RWPE2 (cell line): ENCODE results near the gene CD79A.

Source experiments
- ATAC-seq: fragments of 200-7000 bp; cut with Tn5 transposase; 3 replicates; pipeline ENCODE4 v1.9.1; 2021; ENCODE audit warnings: low read depth
- DNase-seq: peaks from one replicate; pipeline ENCODE4 v3.0.0-alpha.2; 2020; ENCODE audit warnings: low spot score
- H3K27ac ChIP-seq: fragments of 450-650 bp; 2 replicates; pipeline ENCODE4 v1.5.1; 2017; ENCODE audit warnings: mild to moderate bottlenecking; ENCODE audit not compliant: poor library complexity, severe bottlenecking
- H3K27me3 ChIP-seq: fragments of 250-450 bp; sonication (Bioruptor Pico); 2 replicates; pipeline ENCODE4 v1.5.1; 2021; ENCODE audit warnings: mild to moderate bottlenecking, moderate library complexity; ENCODE audit not compliant: insufficient read depth, poor library complexity, severe bottlenecking
- H3K36me3 ChIP-seq: fragments of 250-450 bp; sonication (Bioruptor Pico); 2 replicates; pipeline ENCODE4 v1.5.1; 2020; ENCODE audit warnings: low read depth, mild to moderate bottlenecking, moderate library complexity
- H3K4me1 ChIP-seq: fragments of 250-450 bp; sonication (Bioruptor Pico); 2 replicates; pipeline ENCODE4 v1.5.1; 2021; ENCODE audit warnings: mild to moderate bottlenecking, moderate library complexity; ENCODE audit not compliant: insufficient read depth, poor library complexity, severe bottlenecking
- H3K4me3 ChIP-seq: fragments of 250-450 bp; sonication (Bioruptor Pico); 2 replicates; pipeline ENCODE4 v1.5.1; 2021; ENCODE audit warnings: mild to moderate bottlenecking, moderate library complexity; ENCODE audit not compliant: severe bottlenecking
- H3K9me3 ChIP-seq: fragments of 250-450 bp; sonication (Bioruptor Pico); 2 replicates; pipeline ENCODE4 v1.5.1; 2021; ENCODE audit warnings: mild to moderate bottlenecking, moderate library complexity; ENCODE audit not compliant: severe bottlenecking
- TF ChIP-seq, protein P1 (sequence below): fragments of 450-650 bp; IDR thresholded peaks from one replicate; pipeline ENCODE4 v1.5.1; 2017; ENCODE audit warnings: mild to moderate bottlenecking, moderate library complexity; ENCODE audit not compliant: poor library complexity, severe bottlenecking

The CD79A gene

GRCh38 chr19:41879080-41879479 is 2.0 kb downstream of the CD79A start:
- no peaks in the 10 kb centered on the region for H3K9me3 ChIP-seq
- DNase-seq = no peak
- H3K4me3 ChIP-seq = no peak overlapping the region
- TF ChIP-seq, protein P1, sequence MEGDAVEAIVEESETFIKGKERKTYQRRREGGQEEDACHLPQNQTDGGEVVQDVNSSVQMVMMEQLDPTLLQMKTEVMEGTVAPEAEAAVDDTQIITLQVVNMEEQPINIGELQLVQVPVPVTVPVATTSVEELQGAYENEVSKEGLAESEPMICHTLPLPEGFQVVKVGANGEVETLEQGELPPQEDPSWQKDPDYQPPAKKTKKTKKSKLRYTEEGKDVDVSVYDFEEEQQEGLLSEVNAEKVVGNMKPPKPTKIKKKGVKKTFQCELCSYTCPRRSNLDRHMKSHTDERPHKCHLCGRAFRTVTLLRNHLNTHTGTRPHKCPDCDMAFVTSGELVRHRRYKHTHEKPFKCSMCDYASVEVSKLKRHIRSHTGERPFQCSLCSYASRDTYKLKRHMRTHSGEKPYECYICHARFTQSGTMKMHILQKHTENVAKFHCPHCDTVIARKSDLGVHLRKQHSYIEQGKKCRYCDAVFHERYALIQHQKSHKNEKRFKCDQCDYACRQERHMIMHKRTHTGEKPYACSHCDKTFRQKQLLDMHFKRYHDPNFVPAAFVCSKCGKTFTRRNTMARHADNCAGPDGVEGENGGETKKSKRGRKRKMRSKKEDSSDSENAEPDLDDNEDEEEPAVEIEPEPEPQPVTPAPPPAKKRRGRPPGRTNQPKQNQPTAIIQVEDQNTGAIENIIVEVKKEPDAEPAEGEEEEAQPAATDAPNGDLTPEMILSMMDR = no peak
- H3K36me3 ChIP-seq = no peaks in the 10 kb centered on the region
- H3K4me1 ChIP-seq = no peaks in the 10 kb centered on the region
- no peak overlapping the region for H3K27ac ChIP-seq
- no peak for ATAC-seq
- no peaks in the 10 kb centered on the region for H3K27me3 ChIP-seq

GRCh38 chr19:41879670-41880328 is 2.7 kb downstream of the CD79A start:
- H3K27ac ChIP-seq = no peak overlapping the region
- no peak overlapping the region for H3K4me3 ChIP-seq
- TF ChIP-seq, protein P1 = no peak
- ATAC-seq (no peak), DNase-seq (no peak)
- no peaks in the 10 kb centered on the region for H3K27me3 ChIP-seq
- H3K9me3 ChIP-seq = no peaks in the 10 kb centered on the region
- H3K36me3 ChIP-seq = no peaks in the 10 kb centered on the region
- H3K4me1 ChIP-seq = peaks cover 1% of the 10 kb centered on the region

- no peaks in the 10 kb centered on the region for H3K36me3 ChIP-seq
- ATAC-seq = no peak
- H3K9me3 ChIP-seq = no peaks in the 10 kb centered on the region
- DNase-seq = no peak
- TF ChIP-seq, protein P1 = no peak
- no peaks in the 10 kb centered on the region for H3K27me3 ChIP-seq
- H3K4me1 ChIP-seq = peaks cover 5% of the 10 kb centered on the region
- H3K27ac ChIP-seq = no peak overlapping the region
- H3K4me3 ChIP-seq = no peak overlapping the region
Measured at GRCh38 chr19:41880329-41880708, 3.2 kb downstream of the CD79A start.

DNA sequence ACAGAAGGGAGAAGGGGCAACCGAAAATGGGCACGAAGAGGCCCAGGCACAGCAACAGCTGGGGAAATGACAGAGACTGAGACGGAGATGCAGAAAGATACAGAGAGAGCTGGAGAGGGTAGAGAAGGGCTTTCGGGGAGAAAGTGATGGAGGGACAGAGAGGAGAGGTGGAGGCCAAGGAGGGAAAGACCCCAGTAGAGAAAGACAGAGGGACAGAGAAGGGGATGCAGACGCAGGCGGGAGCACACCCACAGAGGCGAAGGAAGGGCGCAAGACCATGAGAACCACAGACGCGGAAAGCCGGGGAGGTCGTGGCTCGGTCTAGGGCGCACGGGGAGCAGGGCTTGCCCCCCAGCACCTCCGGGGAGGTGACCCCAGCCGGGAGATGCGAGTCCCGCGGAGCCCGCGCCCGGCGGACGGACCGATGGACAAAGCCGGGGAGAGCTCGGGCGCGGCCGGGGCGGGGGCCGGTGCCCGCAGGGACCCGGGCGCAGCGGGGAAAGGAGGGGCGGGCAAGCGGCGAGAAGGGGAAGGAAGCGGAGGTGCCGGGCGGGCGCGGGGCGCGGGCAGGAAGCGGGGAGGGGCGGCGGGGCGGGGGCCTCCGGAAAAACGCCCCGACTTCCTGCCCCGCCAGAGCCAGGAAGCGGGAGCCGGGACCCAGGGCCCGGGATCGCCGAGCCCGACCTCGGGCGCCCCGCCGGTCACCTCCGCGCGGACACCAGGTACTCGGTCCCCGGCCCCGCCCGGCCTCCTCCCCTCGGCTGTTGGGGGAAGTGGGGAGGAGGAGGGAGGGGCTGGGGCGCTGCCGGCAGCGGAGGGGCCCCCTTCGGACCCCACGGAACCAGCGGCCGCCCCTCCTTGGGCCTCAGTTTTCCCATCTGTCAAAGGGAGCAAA is 5.7 kb downstream of the CD79A start, which contains the start of gene ARHGEF1:
Gene ARHGEF1, plus strand, starts transcription at position 617 of the 895 bp plus-strand sequence. CDS start 4,899 bp downstream, outside the sequence.
- H3K9me3 ChIP-seq = no peaks in the 10 kb centered on the region
- peak within 1 kb of the TSS; percentile 76 for H3K27ac ChIP-seq
- 0 out of 3 replicates have a peak, but pooled peaks have one; percentile 1 for ATAC-seq
- H3K27me3 ChIP-seq = no peaks in the 10 kb centered on the region
- no peaks in the 10 kb centered on the region for H3K36me3 ChIP-seq
- peak within 1 kb of the TSS; percentile 66 for H3K4me3 ChIP-seq
- H3K4me1 ChIP-seq = peaks cover 20% of the 10 kb centered on the region
- TF ChIP-seq, protein P1 = no peak
- DNase-seq = peak; percentile 69
